Diencephalon (tissue), 1 donor: ENCODE results near the gene RBM17. TPM values are rescaled to one million over a fixed set of nuclear protein-coding genes. Genes with fewer than 3 reads are reported as not detected.

Experiments
- small RNA-seq: library from RNA; depleted of rRNA; stranded (forward); fragments of <200 nt; gene quantifications from one replicate; pipeline ENCODE3, GENCODE V24; 2014
- total RNA-seq: library from RNA; depleted of rRNA; stranded (reverse); fragments of >200 nt; gene quantifications from one replicate; pipeline ENCODE4 v1.2.3, GENCODE V29; 2014

Gene RBM17
- 52.1 TPM for total RNA-seq

GRCh38 chr10:6088721-6089333 lies at the start of gene RBM17:
Gene RBM17, plus strand, starts transcription at chr10:6089034. Its CDS starts 8,032 bp downstream, at chr10:6097066.

GRCh38 chr10:6062101-6062771 lies 26.6 kb upstream of the RBM17 start, which contains the start of gene IL2RA:
Gene IL2RA, minus strand, starts transcription at chr10:6062367. Its CDS starts 216 bp downstream, at chr10:6062151.

Small RNAs within 50 kb of the gene (small RNA-seq; reads per million reads assigned to genes)
- not detected for gene MIR3155A

Other genes with a start within 250 kb of the RBM17 start
- 7.8 TPM for gene ANKRD16, start 199.1 kb upstream of the RBM17 start, total RNA-seq
- gene FBH1, start 198.8 kb upstream of the RBM17 start, total RNA-seq = 45.2 TPM
- not detected for gene IL15RA, start 111.5 kb upstream of the RBM17 start, total RNA-seq
- gene IL2RA, start 26.7 kb upstream of the RBM17 start, total RNA-seq = not detected
- gene PFKFB3, start 113.9 kb downstream of the RBM17 start, total RNA-seq = 21.0 TPM